ENCODE data around the gene CATSPERD. TPM values are rescaled to one million over a fixed set of nuclear protein-coding genes. Genes with fewer than 3 reads are reported as not detected.

Gene CATSPERD
- total RNA-seq, 4 donors from 2014 or later = not detected

- Histone ChIP-seq H3K4me1 (peaks cover 5 to 33% of the 10 kb centered on the region in 2 donors), H3K27me3 (no peaks in the 10 kb centered on the region), H3K4me3 (replicated peaks in 1 of 3) (no peak overlapping the region), H3K9me3 (no peaks in the 10 kb centered on the region), H3K36me3 (no peaks in the 10 kb centered on the region), H3K27ac (no peak overlapping the region)
- intact Hi-C loops (cut with DNase I) = no loop called here
- TF ChIP-seq POLR2A (IDR thresholded peaks at IDR 0.05) = no peak
- TF ChIP-seq, protein P1, sequence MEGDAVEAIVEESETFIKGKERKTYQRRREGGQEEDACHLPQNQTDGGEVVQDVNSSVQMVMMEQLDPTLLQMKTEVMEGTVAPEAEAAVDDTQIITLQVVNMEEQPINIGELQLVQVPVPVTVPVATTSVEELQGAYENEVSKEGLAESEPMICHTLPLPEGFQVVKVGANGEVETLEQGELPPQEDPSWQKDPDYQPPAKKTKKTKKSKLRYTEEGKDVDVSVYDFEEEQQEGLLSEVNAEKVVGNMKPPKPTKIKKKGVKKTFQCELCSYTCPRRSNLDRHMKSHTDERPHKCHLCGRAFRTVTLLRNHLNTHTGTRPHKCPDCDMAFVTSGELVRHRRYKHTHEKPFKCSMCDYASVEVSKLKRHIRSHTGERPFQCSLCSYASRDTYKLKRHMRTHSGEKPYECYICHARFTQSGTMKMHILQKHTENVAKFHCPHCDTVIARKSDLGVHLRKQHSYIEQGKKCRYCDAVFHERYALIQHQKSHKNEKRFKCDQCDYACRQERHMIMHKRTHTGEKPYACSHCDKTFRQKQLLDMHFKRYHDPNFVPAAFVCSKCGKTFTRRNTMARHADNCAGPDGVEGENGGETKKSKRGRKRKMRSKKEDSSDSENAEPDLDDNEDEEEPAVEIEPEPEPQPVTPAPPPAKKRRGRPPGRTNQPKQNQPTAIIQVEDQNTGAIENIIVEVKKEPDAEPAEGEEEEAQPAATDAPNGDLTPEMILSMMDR (IDR thresholded peaks at IDR 0.05) = no peak
- WGBS, 2 donors = 87 to 88% methylated on average over 10 of the region's 10 CpGs
- no peak for DNase-seq
Measured at GRCh38 chr19:5824751-5825150, 104.3 kb downstream of the CATSPERD start.

GRCh38 chr19:5825178-5825577, 104.7 kb downstream of the CATSPERD start:
- no peak overlapping the region for H3K27ac ChIP-seq
- peaks cover 5 to 33% of the 10 kb centered on the region in 2 donors for H3K4me1 ChIP-seq
- no peak overlapping the region for H3K4me3 ChIP-seq (replicated peaks in 1 of 3)
- no peaks in the 10 kb centered on the region for H3K27me3 ChIP-seq
- H3K9me3 ChIP-seq = no peaks in the 10 kb centered on the region
- no peaks in the 10 kb centered on the region for H3K36me3 ChIP-seq
- intact Hi-C loops (cut with DNase I) = no loop called here
- WGBS, 2 donors = 90 to 91% methylated on average over 21 of the region's 21 CpGs
- TF ChIP-seq, protein P1 (IDR thresholded peaks at IDR 0.05) = no peak
- no peak for TF ChIP-seq POLR2A (IDR thresholded peaks at IDR 0.05)
- DNase-seq = no peak

GRCh38 chr19:5826531-5827341, 106.3 kb downstream of the CATSPERD start:
- Histone ChIP-seq H3K4me3 (replicated peaks in 1 of 3) (no peak overlapping the region), H3K9me3 (no peaks in the 10 kb centered on the region), H3K27ac (no peak overlapping the region), H3K27me3 (no peaks in the 10 kb centered on the region), H3K4me1 (peaks cover 5 to 33% of the 10 kb centered on the region in 2 donors), H3K36me3 (no peaks in the 10 kb centered on the region)
- TF ChIP-seq, protein P1 (IDR thresholded peaks at IDR 0.05) = peak in 2 of 6 experiments; percentile 8 to 14
- TF ChIP-seq POLR2A (IDR thresholded peaks at IDR 0.05) = no peak
- intact Hi-C loops (cut with DNase I) = no loop called here
- DNase-seq = peak; percentile 70 to 71
- 18 to 30% methylated on average over 16 to 24 of the region's 24 CpGs for WGBS, 2 donors

- TF ChIP-seq, protein P1 (IDR thresholded peaks at IDR 0.05) = no peak
- no peak for TF ChIP-seq POLR2A (IDR thresholded peaks at IDR 0.05)
- 41 to 48% methylated on average over 10 to 12 of the region's 37 CpGs for WGBS, 2 donors
- Histone ChIP-seq H3K27me3 (no peaks in the 10 kb centered on the region), H3K9me3 (no peaks in the 10 kb centered on the region), H3K27ac (peak overlapping the region in 1 of 3 donors; percentile 78), H3K4me3 (replicated peaks in 1 of 3) (peak overlapping the region in 1 of 3 donors; percentile 46), H3K36me3 (no peaks in the 10 kb centered on the region), H3K4me1 (peaks cover 5 to 26% of the 10 kb centered on the region in 2 donors)
- intact Hi-C loops (cut with DNase I) = no loop called here
- DNase-seq = no peak
Measured at GRCh38 chr19:5827342-5827890, 107.0 kb downstream of the CATSPERD start.
